NCI-H2196 treated with DMSO at 0.1 percent for 48 hours (cell line): Measurements from ENCODE around the gene FAAP24.
"Not testable (repeated sequence)": the region's sequence is repeated elsewhere in the genome, so short reads cannot be mapped to it uniquely, and the experiment has no call there.

Source experiments
- DNase-seq: peaks from one replicate; lab custom pipeline; 2025; ENCODE audit not compliant: unreplicated experiment; lab: John Stamatoyannopoulos, UW

The FAAP24 gene

GRCh38 chr19:32997716-32998355 lies 25.8 kb downstream of the FAAP24 start:
- no peak for DNase-seq

- no peak for DNase-seq
These were observed 26.7 kb downstream of the FAAP24 start for GRCh38 chr19:32998722-32999121.

DNA sequence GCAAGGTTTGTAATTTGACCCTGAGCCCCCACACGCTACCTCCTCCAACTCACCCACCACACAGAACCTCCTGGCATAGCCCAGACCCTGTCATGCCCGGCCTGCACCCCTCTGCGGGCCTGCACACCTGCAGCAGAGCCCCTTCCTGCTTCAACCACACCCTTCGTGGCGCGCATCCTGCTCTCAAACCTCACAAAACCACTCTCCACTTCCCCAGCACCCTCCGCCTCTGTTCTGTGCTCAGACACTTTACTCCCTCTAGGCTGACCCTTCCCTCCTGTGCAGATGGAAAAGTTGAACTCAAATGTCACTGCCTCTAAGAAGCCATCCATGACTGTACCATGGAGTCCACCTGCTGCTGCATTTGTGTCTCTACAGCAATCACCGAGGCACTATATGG lies 28.5 kb downstream of the FAAP24 start:
- no peak for DNase-seq

DNA sequence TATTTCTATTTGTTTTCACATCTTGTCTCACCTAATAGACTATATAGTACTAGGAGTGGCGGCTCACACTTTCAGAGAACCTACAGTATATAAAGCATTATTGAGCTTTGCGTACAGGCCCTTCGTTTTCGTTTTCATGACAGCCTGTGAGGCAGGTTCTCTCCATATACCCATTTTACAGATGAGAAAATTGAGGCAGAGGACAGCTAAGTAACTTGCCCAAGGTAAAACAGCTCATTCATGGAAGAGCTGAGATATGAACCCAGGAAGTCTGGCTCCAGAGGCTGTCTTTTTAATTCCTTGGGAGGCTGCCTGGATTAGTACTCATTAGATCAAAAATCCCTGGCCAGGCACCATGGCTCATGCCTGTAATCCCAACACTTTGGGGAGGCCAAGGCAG lies 28.9 kb downstream of the FAAP24 start:
- DNase-seq: no peak

- DNase-seq: peak; percentile 10
These were observed 30.3 kb downstream of the FAAP24 start for GRCh38 chr19:33002126-33002865.

DNA sequence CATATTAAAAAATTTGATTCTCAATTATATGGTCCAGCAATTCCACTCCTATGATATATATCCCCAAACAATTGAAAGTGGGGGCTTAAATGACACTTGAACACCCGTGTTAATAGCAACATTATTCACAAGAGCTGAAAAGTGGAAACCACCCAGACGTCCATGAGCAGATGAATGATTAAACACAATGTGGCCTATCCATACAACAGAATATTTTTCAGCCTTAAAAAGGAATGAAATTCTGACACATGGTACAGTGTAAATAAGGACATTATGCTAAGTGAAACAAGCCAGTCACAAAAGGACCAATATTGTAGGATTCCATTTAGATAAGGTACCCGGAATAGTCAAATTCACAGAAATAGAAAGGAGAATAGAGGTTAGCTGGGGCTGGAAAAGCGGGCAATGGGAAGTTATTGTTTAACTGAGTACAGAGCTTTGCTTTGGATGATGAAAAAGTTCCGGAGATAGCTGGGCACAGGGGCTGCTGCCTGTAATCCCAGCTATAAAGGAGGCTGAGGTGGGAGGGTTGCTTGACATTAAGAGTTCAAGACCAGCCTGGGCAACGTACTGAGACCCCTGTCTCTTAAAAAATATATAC lies 31.5 kb downstream of the FAAP24 start:
- DNase-seq: not testable (repeated sequence)

DNA sequence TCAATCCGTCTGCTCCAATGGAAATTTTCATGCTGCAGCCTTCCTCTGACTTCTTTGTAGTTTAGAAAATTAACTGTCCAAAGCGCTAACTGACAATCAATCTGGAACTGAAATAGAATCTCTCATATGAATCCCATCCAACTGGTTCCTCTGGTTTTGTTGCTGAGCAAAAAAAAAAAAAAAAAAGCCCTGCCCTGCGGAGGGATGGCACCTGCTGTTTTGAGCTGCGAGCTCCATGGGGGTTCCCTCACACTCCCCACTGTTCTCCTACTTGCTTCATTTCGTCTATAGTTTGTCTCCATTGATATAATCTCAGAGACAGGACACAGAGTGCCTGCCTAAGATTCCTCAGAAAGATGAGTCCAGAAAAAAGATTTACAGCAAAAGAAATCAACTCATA lies 33.4 kb downstream of the FAAP24 start:
- peak; percentile 6 for DNase-seq

DNA sequence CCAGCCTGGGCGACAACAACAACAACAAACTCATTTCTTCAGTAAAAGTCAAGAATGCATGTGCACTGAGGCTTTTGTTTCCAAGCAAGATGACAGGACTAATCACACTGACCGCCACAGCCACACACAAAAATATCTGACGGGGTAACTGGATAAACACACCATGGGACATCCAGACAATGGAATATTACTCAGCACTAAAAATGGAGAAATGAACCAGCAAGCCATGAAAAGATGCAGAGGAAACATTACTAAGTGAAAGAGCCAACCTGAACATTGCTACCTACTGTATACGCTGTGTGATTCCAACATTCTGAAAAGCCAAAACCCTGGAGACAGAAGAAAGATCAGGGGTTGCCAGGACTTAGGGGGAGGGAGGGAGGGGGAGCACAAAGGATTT lies 36.7 kb downstream of the FAAP24 start:
- no peak for DNase-seq

DNA sequence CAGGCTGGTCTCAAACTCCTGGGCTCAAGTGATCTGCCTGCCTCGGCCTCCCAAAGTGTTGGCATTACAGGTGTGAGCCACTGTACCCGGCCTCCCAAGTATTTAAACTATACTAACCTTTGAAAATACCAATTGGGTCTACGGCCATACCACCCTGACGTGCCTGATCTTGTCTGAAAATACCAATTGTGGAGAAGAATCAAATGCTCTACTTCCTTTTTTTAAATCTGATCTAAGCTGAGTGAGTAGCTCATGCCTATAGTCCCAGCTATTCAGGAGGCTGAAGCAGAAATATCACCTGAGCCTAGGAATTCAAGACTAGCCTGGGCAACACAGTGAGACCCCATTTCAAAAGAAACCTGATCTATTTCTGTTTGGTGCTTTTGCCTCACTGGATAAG lies 38.8 kb downstream of the FAAP24 start:
- not testable (repeated sequence) for DNase-seq

- DNase-seq: peak; percentile 28
These were observed 50.6 kb downstream of the FAAP24 start for GRCh38 chr19:33022472-33023116.

DNA sequence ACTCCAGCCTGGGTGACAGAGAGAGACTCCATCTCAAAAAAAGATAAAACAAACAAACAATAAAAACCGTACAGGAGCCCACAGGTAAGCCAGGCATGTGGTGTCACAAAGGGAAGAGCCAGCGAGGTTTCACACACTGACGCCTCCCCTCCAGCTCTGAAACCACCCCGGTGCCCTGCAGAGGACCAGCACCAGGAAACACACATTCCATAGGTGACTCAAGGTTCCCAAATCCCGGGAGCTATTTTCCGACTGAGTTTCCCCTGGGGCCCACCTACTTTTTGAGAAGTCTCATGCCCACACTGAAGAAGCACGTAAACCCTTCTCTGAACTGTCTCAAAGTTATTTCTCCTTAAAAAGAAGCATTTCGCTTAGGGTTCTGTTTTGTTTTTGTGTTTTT lies 52.4 kb downstream of the FAAP24 start:
- no peak for DNase-seq

GRCh38 chr19:33025468-33026238 lies 53.6 kb downstream of the FAAP24 start:
- not testable (repeated sequence) for DNase-seq

GRCh38 chr19:33026602-33027001 lies 54.6 kb downstream of the FAAP24 start:
- not testable (repeated sequence) for DNase-seq
